ENCODE measurements around the gene SCT. TPM values are rescaled to one million over a fixed set of nuclear protein-coding genes. Genes with fewer than 3 reads are reported as not detected.
"Not testable (repeated sequence)": the region's sequence is repeated elsewhere in the genome, so short reads cannot be mapped to it uniquely, and the experiment has no call there.

Gene SCT
- total RNA-seq, 1 donor from 2014 or later = not detected

DNA sequence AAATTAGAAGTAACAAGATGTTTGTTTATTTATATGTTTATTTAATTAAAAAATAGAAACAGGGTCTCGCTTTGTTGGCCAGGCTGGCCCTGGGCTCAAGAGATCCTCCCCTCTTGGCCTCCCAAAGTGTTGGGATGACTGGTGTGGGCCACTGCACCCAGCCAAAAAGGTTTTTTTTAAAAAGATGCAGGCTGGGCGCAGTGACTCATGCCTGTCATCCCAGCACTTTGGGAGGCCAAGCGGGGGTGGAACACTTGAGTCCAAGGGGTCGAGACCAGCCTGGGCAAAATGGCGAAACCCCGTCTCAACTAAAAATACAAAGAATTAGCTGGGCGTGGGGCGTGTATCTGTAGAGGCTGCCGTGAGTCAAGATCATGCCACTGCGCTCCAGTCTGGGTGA lies 23.5 kb upstream of the SCT start:
- no peak for DNase-seq (ENCODE audit: low read depth, low spot score)
- Mint-ChIP-seq H3K9me3 (no peaks in the 10 kb centered on the region), H3K27me3 (ENCODE audit: low read depth) (no peaks in the 10 kb centered on the region), H3K4me3 (no peak overlapping the region), H3K36me3 (ENCODE audit: low read depth) (peaks cover 11% of the 10 kb centered on the region), H3K4me1 (no peaks in the 10 kb centered on the region), H3K27ac (ENCODE audit: unreplicated experiment) (no peak overlapping the region)
- TF ChIP-seq, protein P1, sequence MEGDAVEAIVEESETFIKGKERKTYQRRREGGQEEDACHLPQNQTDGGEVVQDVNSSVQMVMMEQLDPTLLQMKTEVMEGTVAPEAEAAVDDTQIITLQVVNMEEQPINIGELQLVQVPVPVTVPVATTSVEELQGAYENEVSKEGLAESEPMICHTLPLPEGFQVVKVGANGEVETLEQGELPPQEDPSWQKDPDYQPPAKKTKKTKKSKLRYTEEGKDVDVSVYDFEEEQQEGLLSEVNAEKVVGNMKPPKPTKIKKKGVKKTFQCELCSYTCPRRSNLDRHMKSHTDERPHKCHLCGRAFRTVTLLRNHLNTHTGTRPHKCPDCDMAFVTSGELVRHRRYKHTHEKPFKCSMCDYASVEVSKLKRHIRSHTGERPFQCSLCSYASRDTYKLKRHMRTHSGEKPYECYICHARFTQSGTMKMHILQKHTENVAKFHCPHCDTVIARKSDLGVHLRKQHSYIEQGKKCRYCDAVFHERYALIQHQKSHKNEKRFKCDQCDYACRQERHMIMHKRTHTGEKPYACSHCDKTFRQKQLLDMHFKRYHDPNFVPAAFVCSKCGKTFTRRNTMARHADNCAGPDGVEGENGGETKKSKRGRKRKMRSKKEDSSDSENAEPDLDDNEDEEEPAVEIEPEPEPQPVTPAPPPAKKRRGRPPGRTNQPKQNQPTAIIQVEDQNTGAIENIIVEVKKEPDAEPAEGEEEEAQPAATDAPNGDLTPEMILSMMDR (conservative IDR thresholded peaks at IDR 0.05) = no peak

DNA sequence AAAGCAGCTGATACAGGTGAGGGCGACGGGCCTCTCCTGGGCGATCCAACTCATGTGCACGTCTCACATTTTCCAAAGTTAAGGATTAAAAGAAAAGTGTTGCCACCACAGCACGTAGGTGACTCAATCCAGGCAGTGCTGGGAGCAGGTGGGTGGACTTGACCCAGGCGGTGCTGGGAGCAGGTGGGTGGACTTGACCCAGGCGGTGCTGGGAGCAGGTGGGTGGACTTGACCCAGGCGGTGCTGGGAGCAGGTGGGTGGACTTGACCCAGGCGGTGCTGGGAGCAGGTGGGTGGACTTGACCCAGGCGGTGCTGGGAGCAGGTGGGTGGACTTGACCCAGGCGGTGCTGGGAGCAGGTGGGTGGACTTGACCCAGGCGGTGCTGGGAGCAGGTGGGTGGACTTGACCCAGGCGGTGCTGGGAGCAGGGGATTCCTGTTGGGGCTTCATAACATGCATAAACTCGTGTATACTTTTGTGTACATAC lies 20.7 kb upstream of the SCT start:
- not testable (repeated sequence) for H3K9me3 Mint-ChIP-seq; H3K27me3 Mint-ChIP-seq (ENCODE audit: low read depth); H3K4me3 Mint-ChIP-seq; DNase-seq (ENCODE audit: low read depth, low spot score); H3K27ac Mint-ChIP-seq (ENCODE audit: unreplicated experiment); H3K36me3 Mint-ChIP-seq (ENCODE audit: low read depth); H3K4me1 Mint-ChIP-seq

DNA sequence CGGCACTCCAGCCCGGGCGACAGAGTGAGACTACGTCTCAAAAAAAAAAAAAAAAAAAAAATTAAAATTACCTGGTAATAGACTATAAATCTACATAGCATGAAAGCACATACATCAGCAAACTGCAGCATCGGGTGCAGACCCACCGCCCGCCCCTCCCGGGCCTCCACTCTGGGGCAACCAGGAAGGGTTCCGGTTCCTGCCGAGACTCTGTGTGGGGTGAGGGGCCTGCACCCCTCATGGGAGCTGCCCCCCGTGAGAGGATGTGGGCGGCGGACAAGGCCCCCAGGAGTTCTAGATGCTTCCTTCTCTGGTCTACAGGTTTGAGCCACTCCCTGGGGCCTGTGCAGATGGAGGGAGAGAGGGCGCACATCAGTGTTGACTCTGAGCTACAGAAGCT lies 19.2 kb upstream of the SCT start:
- Mint-ChIP-seq H3K4me1 (no peaks in the 10 kb centered on the region), H3K27ac (ENCODE audit: unreplicated experiment) (no peak overlapping the region), H3K9me3 (no peaks in the 10 kb centered on the region), H3K36me3 (ENCODE audit: low read depth) (peaks cover 3% of the 10 kb centered on the region), H3K4me3 (no peak overlapping the region), H3K27me3 (ENCODE audit: low read depth) (peaks cover 7% of the 10 kb centered on the region)
- TF ChIP-seq, protein P1 (conservative IDR thresholded peaks at IDR 0.05) = no peak
- DNase-seq (ENCODE audit: low read depth, low spot score) = no peak

DNA sequence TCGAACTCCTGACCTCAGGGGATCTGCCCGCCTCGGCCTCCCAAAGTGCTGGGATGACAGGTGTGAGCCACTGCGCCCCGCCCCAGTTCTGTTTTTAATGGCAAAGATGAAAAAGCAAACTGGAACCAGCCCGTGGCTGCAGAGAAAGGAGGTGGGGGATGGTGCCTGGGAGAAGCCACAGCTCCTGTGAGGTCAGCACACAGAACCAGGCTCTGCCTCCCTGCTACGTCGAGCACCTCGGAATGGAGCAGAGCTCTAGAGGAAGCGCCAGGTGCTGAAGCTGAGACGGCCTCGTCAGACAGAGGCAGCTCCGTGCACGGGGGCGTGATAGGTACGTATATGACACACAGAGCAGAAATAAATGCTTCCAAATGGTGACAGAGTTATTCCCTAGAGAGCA lies 18.6 kb upstream of the SCT start:
- Mint-ChIP-seq H3K4me3 (no peak overlapping the region), H3K36me3 (ENCODE audit: low read depth) (peaks cover 3% of the 10 kb centered on the region), H3K27ac (ENCODE audit: unreplicated experiment) (no peak overlapping the region), H3K9me3 (no peaks in the 10 kb centered on the region), H3K27me3 (ENCODE audit: low read depth) (peaks cover 10% of the 10 kb centered on the region), H3K4me1 (no peaks in the 10 kb centered on the region)
- DNase-seq (ENCODE audit: low read depth, low spot score) = no peak
- TF ChIP-seq, protein P1 (conservative IDR thresholded peaks at IDR 0.05) = no peak

DNA sequence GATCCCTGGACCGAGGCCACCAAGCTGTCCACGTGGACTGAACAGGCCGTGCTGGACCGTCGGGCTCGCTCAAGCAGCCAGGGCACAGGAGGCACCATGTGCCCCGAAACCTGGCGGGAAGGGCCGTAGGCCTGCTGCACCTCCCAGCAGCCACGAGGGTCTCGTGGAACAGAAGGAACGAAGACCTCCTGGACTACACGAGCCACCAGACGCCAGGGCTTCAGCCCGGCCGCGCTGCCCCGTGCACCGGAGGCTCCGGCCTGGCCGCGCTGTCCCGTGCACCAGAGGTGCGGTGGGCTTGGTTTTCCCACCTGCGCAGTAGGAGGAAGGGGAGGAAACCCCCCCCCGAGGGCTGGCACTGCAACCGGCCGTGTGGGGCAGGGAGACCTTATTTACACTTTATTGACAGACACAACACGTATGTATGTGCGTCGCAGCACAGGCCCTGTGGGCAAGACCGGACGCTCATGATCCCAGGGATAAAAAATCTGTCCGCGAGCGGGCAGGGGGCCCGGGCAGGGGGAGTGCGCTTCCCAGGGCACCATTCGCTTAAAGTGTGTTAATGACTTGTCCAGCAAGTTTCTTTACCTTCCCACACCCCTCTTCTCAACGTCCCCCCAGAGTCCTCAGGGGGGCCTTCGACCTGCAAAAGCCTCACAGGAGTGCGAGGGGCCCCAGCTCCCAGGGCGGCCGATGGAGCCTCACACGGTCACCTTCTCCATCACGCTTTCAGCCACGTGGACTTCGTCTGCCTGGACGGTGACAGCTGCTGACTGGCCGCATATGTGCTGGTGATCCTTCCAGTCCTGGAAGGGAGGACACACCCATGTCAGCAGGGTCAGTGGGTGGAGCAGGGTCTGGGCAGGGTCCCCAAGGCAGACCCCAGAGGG lies 17.1 kb upstream of the SCT start:
- Mint-ChIP-seq H3K27ac (ENCODE audit: unreplicated experiment) (no peak overlapping the region), H3K9me3 (no peaks in the 10 kb centered on the region), H3K27me3 (ENCODE audit: low read depth) (peaks cover 18% of the 10 kb centered on the region), H3K4me1 (peaks cover under 1% of the 10 kb centered on the region), H3K4me3 (no peak overlapping the region), H3K36me3 (ENCODE audit: low read depth) (peaks cover 3% of the 10 kb centered on the region)
- no peak for DNase-seq (ENCODE audit: low read depth, low spot score)
- TF ChIP-seq, protein P1 (conservative IDR thresholded peaks at IDR 0.05) = no peak

DNA sequence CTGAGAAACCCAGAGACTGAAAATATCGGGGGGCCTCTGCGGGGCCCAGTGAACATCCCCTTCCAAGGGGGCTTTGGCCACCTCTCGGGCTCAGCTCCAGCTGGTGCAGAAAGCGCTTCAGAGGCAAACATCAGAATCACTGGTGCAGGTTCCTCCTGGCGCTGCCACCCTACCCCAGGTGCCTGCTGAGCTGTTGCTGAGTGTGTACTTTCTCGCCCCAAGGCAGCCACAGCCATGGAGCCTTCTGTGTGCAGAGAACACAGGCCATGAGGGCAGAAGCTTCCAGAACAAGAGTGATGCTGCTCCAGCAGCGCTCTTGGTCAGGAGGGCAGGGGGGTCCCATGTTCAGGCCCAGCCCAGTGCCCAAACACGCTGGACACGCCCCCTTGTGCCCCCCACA lies 16.4 kb upstream of the SCT start:
- no peaks in the 10 kb centered on the region for H3K9me3 Mint-ChIP-seq
- no peak overlapping the region for H3K4me3 Mint-ChIP-seq
- no peak for DNase-seq (ENCODE audit: low read depth, low spot score)
- TF ChIP-seq, protein P1 (conservative IDR thresholded peaks at IDR 0.05) = no peak
- no peak overlapping the region for H3K27ac Mint-ChIP-seq (ENCODE audit: unreplicated experiment)
- H3K36me3 Mint-ChIP-seq (ENCODE audit: low read depth) = no peaks in the 10 kb centered on the region
- H3K27me3 Mint-ChIP-seq (ENCODE audit: low read depth) = peaks cover 25% of the 10 kb centered on the region
- peaks cover 7% of the 10 kb centered on the region for H3K4me1 Mint-ChIP-seq
